A673 (cell line): ENCODE measurements around the gene VAC14.

Experiments used
- EZH2 ChIP-seq: fragments of 200-600 bp; sonication (generic); IDR thresholded peaks from 2 replicates; pipeline ENCODE4 v1.6.1; 2017; ENCODE audit warnings: borderline replicate concordance, low read depth, mild to moderate bottlenecking, mixed read lengths, antibody characterized with exemption, low read length; ENCODE audit not compliant: poor library complexity, severe bottlenecking
- TF ChIP-seq, protein P1 (sequence below): fragments of 300-800, 200-600 bp; sonication (generic); conservative IDR thresholded peaks from 2 replicates; pipeline ENCODE4 v1.5.1; 2017; ENCODE audit warnings: low read depth, mild to moderate bottlenecking, antibody characterized with exemption, low read length, moderate library complexity, mixed read lengths

DNA sequence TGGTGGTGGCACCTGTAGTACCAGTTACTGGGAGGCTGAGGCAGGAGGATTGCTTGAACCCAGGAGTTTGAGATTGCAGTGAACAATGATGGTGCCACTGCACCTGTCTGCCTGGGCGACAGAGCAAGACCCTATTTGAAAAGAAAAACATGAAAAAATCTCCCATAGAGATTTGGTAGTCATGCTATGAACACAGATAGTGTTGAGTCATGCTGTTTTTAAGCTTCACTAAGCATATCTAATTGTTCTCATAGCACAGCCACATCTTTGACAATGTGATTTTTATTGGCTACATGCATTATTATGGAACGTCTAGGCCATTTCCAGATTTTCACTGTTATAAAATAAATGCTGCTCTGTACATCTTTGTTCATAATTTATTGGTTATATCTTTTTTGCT lies 148.6 kb downstream of the VAC14 start:
- TF ChIP-seq, protein P1, sequence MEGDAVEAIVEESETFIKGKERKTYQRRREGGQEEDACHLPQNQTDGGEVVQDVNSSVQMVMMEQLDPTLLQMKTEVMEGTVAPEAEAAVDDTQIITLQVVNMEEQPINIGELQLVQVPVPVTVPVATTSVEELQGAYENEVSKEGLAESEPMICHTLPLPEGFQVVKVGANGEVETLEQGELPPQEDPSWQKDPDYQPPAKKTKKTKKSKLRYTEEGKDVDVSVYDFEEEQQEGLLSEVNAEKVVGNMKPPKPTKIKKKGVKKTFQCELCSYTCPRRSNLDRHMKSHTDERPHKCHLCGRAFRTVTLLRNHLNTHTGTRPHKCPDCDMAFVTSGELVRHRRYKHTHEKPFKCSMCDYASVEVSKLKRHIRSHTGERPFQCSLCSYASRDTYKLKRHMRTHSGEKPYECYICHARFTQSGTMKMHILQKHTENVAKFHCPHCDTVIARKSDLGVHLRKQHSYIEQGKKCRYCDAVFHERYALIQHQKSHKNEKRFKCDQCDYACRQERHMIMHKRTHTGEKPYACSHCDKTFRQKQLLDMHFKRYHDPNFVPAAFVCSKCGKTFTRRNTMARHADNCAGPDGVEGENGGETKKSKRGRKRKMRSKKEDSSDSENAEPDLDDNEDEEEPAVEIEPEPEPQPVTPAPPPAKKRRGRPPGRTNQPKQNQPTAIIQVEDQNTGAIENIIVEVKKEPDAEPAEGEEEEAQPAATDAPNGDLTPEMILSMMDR, result no peak
- TF ChIP-seq EZH2, result no peak
